Measurements from ENCODE around the gene ST14.

- TF ChIP-seq, protein P1, sequence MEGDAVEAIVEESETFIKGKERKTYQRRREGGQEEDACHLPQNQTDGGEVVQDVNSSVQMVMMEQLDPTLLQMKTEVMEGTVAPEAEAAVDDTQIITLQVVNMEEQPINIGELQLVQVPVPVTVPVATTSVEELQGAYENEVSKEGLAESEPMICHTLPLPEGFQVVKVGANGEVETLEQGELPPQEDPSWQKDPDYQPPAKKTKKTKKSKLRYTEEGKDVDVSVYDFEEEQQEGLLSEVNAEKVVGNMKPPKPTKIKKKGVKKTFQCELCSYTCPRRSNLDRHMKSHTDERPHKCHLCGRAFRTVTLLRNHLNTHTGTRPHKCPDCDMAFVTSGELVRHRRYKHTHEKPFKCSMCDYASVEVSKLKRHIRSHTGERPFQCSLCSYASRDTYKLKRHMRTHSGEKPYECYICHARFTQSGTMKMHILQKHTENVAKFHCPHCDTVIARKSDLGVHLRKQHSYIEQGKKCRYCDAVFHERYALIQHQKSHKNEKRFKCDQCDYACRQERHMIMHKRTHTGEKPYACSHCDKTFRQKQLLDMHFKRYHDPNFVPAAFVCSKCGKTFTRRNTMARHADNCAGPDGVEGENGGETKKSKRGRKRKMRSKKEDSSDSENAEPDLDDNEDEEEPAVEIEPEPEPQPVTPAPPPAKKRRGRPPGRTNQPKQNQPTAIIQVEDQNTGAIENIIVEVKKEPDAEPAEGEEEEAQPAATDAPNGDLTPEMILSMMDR (IDR thresholded peaks at IDR 0.05; ENCODE audit: extremely low read depth in 1 of 2, insufficient read depth in 1 of 2, low read depth in 1 of 2, low read length in 2 of 2), result no peak
- TF ChIP-seq POLR2AphosphoS5 (IDR thresholded peaks at IDR 0.05; ENCODE audit: insufficient read depth, low read depth, low read length) (no peak), POLR2A (IDR thresholded peaks at IDR 0.05; ENCODE audit: low read depth, low read length) (no peak), MYC (IDR thresholded peaks at IDR 0.05; ENCODE audit: low read depth, low read length) (no peak), EZH2 (IDR thresholded peaks at IDR 0.05; ENCODE audit: borderline replicate concordance, low read depth, low read length, severe bottlenecking) (no peak), GATA2 (IDR thresholded peaks at IDR 0.05; ENCODE audit: insufficient read depth, insufficient read length, low read depth, low read length) (no peak), FOS (IDR thresholded peaks at IDR 0.05; ENCODE audit: borderline replicate concordance, insufficient read depth, low read length) (no peak), JUN (IDR thresholded peaks at IDR 0.05; ENCODE audit: borderline replicate concordance, insufficient read depth, insufficient read length, low read depth) (no peak)
- TF ChIP-seq, protein P2, sequence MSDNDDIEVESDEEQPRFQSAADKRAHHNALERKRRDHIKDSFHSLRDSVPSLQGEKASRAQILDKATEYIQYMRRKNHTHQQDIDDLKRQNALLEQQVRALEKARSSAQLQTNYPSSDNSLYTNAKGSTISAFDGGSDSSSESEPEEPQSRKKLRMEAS (IDR thresholded peaks at IDR 0.05; ENCODE audit: insufficient read depth, insufficient read length), result no peak
Observed at GRCh38 chr11:130160498-130161155, 1.0 kb downstream of the ST14 start.
